22Rv1 (cell line): ENCODE measurements around the gene FAM3C.

Experiments
- ZFX ChIP-seq: fragments of 450-650 bp; IDR thresholded peaks from 2 replicates; pipeline ENCODE4 v1.6.1; 2017; ENCODE audit warnings: antibody characterized with exemption, borderline replicate concordance
- TF ChIP-seq, protein P1 (sequence below): fragments of 450-650 bp; IDR thresholded peaks from 2 replicates; pipeline ENCODE4 v1.5.1; 2017; ENCODE audit warnings: mild to moderate bottlenecking

DNA sequence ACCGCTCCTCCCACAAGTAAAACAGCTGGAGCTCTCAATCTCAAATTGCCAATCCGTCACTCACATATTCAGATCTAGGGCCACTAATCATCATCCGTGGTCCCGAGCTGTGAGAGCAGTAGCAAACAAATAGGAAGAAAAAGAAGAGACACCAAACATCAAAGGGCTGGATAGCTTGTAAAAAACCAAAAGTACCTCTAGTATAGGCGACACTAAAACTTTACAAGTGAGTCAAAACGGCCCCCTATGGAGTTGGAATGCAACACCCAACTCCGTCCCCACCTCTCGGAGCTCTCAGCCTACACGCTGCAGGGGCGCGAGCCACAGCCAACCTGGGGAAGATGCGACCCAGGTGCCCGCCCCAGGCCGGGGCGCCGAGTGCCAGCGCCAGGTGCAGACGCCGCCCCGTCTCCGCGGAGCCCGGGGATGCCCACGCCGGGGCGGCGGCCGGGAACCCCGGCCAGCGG is 581 bp downstream of the FAM3C start:
- TF ChIP-seq, protein P1, sequence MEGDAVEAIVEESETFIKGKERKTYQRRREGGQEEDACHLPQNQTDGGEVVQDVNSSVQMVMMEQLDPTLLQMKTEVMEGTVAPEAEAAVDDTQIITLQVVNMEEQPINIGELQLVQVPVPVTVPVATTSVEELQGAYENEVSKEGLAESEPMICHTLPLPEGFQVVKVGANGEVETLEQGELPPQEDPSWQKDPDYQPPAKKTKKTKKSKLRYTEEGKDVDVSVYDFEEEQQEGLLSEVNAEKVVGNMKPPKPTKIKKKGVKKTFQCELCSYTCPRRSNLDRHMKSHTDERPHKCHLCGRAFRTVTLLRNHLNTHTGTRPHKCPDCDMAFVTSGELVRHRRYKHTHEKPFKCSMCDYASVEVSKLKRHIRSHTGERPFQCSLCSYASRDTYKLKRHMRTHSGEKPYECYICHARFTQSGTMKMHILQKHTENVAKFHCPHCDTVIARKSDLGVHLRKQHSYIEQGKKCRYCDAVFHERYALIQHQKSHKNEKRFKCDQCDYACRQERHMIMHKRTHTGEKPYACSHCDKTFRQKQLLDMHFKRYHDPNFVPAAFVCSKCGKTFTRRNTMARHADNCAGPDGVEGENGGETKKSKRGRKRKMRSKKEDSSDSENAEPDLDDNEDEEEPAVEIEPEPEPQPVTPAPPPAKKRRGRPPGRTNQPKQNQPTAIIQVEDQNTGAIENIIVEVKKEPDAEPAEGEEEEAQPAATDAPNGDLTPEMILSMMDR: no peak
- TF ChIP-seq ZFX: no peak
